Vagina (tissue), 2 donors: Measurements from ENCODE around the gene DOK5.

ENCODE experiments used
- CTCF ChIP-seq, 3 experiments: fragments of 450-650 bp in 2 of 3; fragments of 200-600 bp in 1 of 3; sonication (generic) in 1 of 3; IDR thresholded peaks; one replicate each; pipeline ENCODE4 v1.5.1; 2017 to 2019; ENCODE audit warnings: antibody characterized with exemption in 3 of 3, mild to moderate bottlenecking in 2 of 3, moderate library complexity in 2 of 3
- POLR2AphosphoS5 ChIP-seq, 2 donors: sonication (generic); formaldehyde crosslinking; IDR thresholded peaks; one replicate each; pipeline ENCODE4 v1.9.0; 2017; ENCODE audit warnings: antibody characterized with exemption in 2 of 2, mild to moderate bottlenecking in 2 of 2, low read depth in 1 of 2; ENCODE audit not compliant: insufficient read depth in 1 of 2

- TF ChIP-seq CTCF (IDR thresholded peaks at IDR 0.05) (no peak), POLR2AphosphoS5 (IDR thresholded peaks at IDR 0.05; ENCODE audit: insufficient read depth in 1 of 2, low read depth in 1 of 2) (no peak)
Observed at GRCh38 chr20:54690323-54690722, 214.9 kb downstream of the DOK5 start.
